Neural cell (in vitro differentiated cells): ENCODE results near the gene DEAF1.

ENCODE experiments used
- EP300 ChIP-seq: fragments of 450-650 bp; conservative IDR thresholded peaks from 2 replicates; pipeline ENCODE4 v1.6.1; 2014; ENCODE audit warnings: antibody characterized with exemption, mild to moderate bottlenecking, moderate library complexity; ENCODE audit not compliant: poor library complexity, severe bottlenecking
- POLR2AphosphoS5 ChIP-seq: IDR thresholded peaks from 2 replicates; pipeline ENCODE4 v1.6.1; 2012
- RAD21 ChIP-seq: fragments of 450-650 bp; conservative IDR thresholded peaks from 2 replicates; pipeline ENCODE4 v1.6.1; 2014; ENCODE audit warnings: antibody characterized with exemption, mild to moderate bottlenecking, moderate library complexity
- TF ChIP-seq, protein P1 (sequence below): fragments of 450-650 bp; IDR thresholded peaks from 2 replicates; pipeline ENCODE4 v1.5.1; 2014; ENCODE audit warnings: antibody characterized with exemption, mild to moderate bottlenecking, moderate library complexity; ENCODE audit not compliant: poor library complexity, severe bottlenecking
- TF ChIP-seq, protein P2 (sequence below): IDR thresholded peaks from 2 replicates; pipeline ENCODE4 v1.6.1; 2012; ENCODE audit warnings: borderline replicate concordance

DNA sequence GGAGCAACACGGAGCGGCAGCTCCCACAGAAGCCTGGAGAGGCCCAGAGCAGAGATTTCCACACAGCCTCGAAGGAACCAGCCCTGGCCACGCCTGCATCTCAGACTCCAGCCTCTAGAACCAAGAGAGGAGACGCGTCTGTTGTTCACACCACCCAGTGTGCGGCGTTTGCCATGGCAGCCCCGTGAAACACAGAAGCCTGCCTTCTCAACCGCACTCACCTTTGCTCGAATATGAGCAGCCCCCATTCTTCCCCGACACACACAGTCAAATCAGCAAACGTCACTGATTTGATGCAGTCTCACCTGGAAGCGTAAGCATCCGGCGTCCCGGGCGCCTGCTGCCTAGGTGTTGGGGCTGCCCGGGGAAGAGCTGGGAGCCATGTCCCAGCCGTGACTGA lies 38.0 kb upstream of the DEAF1 start:
- TF ChIP-seq, protein P1, sequence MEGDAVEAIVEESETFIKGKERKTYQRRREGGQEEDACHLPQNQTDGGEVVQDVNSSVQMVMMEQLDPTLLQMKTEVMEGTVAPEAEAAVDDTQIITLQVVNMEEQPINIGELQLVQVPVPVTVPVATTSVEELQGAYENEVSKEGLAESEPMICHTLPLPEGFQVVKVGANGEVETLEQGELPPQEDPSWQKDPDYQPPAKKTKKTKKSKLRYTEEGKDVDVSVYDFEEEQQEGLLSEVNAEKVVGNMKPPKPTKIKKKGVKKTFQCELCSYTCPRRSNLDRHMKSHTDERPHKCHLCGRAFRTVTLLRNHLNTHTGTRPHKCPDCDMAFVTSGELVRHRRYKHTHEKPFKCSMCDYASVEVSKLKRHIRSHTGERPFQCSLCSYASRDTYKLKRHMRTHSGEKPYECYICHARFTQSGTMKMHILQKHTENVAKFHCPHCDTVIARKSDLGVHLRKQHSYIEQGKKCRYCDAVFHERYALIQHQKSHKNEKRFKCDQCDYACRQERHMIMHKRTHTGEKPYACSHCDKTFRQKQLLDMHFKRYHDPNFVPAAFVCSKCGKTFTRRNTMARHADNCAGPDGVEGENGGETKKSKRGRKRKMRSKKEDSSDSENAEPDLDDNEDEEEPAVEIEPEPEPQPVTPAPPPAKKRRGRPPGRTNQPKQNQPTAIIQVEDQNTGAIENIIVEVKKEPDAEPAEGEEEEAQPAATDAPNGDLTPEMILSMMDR: no peak
- TF ChIP-seq EP300 (no peak), RAD21 (no peak), POLR2AphosphoS5 (no peak)
- TF ChIP-seq, protein P2, sequence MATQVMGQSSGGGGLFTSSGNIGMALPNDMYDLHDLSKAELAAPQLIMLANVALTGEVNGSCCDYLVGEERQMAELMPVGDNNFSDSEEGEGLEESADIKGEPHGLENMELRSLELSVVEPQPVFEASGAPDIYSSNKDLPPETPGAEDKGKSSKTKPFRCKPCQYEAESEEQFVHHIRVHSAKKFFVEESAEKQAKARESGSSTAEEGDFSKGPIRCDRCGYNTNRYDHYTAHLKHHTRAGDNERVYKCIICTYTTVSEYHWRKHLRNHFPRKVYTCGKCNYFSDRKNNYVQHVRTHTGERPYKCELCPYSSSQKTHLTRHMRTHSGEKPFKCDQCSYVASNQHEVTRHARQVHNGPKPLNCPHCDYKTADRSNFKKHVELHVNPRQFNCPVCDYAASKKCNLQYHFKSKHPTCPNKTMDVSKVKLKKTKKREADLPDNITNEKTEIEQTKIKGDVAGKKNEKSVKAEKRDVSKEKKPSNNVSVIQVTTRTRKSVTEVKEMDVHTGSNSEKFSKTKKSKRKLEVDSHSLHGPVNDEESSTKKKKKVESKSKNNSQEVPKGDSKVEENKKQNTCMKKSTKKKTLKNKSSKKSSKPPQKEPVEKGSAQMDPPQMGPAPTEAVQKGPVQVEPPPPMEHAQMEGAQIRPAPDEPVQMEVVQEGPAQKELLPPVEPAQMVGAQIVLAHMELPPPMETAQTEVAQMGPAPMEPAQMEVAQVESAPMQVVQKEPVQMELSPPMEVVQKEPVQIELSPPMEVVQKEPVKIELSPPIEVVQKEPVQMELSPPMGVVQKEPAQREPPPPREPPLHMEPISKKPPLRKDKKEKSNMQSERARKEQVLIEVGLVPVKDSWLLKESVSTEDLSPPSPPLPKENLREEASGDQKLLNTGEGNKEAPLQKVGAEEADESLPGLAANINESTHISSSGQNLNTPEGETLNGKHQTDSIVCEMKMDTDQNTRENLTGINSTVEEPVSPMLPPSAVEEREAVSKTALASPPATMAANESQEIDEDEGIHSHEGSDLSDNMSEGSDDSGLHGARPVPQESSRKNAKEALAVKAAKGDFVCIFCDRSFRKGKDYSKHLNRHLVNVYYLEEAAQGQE: no peak
